Measurements from ENCODE around the gene CARNS1.

DNA sequence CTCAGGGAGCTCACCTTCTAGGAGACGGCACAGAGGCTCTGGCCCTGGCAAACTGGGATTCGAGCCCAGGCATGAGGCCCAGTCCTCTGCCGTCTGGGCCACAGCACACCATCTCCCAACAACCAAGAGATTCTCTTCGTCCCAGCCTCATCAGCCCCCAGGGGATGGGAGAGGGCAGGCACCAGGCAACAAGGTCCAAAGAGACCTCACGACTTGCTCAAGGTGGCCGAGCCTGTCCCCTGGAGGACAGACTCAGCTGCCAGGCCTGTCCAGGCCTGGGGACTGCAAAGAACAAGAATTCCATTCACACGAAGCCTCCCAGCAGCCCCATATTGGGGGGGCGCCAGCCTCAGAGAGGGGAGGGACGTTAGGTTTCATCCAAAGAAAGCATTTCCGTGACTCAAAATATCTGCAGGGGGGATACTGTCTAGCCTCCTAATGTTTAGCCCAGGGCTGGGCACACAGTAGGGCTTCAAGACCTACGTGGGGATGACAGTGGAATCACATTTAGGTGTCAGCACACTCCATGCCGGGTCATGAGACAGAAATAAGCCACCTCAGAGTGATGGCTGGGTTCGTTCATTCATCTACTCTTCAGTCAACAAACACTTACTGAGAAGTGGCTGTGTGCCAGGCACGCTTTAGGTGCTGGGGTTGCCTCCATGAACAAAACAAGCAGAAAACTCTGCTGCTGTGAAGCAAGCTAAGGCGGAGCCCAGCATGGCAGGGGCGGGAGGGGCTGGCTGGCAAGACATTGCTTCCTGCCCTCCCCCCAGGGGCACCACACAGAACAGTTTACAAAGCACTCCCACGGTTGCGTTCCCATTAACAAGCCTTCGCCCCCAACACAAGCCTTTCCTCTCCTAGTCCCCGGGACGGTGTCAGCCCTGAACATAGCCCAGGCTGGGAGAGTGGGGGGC, 1.2 kb downstream of the CARNS1 start:
- TF ChIP-seq, protein P1, sequence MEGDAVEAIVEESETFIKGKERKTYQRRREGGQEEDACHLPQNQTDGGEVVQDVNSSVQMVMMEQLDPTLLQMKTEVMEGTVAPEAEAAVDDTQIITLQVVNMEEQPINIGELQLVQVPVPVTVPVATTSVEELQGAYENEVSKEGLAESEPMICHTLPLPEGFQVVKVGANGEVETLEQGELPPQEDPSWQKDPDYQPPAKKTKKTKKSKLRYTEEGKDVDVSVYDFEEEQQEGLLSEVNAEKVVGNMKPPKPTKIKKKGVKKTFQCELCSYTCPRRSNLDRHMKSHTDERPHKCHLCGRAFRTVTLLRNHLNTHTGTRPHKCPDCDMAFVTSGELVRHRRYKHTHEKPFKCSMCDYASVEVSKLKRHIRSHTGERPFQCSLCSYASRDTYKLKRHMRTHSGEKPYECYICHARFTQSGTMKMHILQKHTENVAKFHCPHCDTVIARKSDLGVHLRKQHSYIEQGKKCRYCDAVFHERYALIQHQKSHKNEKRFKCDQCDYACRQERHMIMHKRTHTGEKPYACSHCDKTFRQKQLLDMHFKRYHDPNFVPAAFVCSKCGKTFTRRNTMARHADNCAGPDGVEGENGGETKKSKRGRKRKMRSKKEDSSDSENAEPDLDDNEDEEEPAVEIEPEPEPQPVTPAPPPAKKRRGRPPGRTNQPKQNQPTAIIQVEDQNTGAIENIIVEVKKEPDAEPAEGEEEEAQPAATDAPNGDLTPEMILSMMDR (IDR thresholded peaks at IDR 0.05), result no peak
- no peak for TF ChIP-seq POLR2A (IDR thresholded peaks at IDR 0.05)
- no peak for TF ChIP-seq EP300 (IDR thresholded peaks at IDR 0.05)
